ENCODE data around the gene BCL2L11. TPM values are rescaled to one million over a fixed set of nuclear protein-coding genes. Genes with fewer than 3 reads are reported as not detected.

The BCL2L11 gene
- total RNA-seq, 1 experiment from 2014 or later, result 21.2 TPM

DNA sequence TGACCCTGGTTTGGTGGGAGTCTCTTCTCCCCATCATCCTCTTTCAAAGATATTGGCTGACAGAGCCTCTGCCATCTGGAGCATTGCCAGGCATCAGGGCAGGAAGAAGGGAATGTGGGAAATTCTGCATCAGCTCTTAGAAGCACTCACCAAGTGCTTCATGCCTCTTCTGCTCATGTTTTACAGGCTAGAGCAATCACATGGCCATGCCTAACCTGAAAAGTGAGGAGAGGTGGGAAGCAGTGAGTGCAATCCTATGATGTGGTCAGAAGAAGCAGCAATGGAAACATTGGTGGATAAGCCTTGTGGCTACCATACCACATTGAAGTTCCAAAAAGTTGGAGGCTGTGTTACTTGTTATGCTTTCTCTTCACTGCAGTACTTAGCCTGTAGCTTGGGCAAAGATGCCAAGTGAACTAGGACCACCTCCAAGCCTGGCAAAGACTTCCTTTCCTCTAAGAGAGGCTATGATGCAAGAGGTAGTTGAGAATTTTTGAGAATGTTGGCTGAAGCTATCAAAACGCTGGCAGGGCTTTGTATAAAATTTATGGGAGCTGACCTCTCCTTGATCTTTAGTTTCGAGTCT, 64.1 kb downstream of the BCL2L11 start:
- no peaks in the 10 kb centered on the region for H3K9me3 Mint-ChIP-seq
- H2BK5ac ChIP-seq (ENCODE audit: insufficient read length, low read length), result no peak overlapping the region
- no peak overlapping the region for H2AK5ac ChIP-seq (ENCODE audit: insufficient read length, low read length)
- no peaks in the 10 kb centered on the region for H4K20me1 ChIP-seq (ENCODE audit: control insufficient read depth, insufficient read depth, insufficient read length)
- H3K23ac ChIP-seq (ENCODE audit: insufficient read length, low read depth, low read length), result no peak overlapping the region
- H2BK120ac ChIP-seq (ENCODE audit: low read depth, low read length, poor library complexity, severe bottlenecking), result no peak overlapping the region
- no peaks in the 10 kb centered on the region for H3K9me3 ChIP-seq (ENCODE audit: control insufficient read depth, low read depth, low read length)
- no peak overlapping the region for H2BK20ac ChIP-seq (ENCODE audit: low read depth, low read length, poor library complexity, severe bottlenecking)
- no peak overlapping the region for H3K27ac Mint-ChIP-seq
- no peak overlapping the region for H4K91ac ChIP-seq (ENCODE audit: insufficient read length, low read depth, low read length)
- H3K27me3 Mint-ChIP-seq (ENCODE audit: low read depth), result peaks cover 8% of the 10 kb centered on the region
- no peaks in the 10 kb centered on the region for H3K23me2 ChIP-seq (ENCODE audit: insufficient read length, low read depth, low read length, poor library complexity, severe bottlenecking)
- H3K4me1 Mint-ChIP-seq, result no peaks in the 10 kb centered on the region
- no CpG with 5 or more reads among the region's 2 CpGs for WGBS (ENCODE audit: extremely low coverage, insufficient read length, low lambda C conversion rate)
- no peak overlapping the region for H4K5ac ChIP-seq (ENCODE audit: insufficient read length, low read depth, low read length)
- H3K27ac ChIP-seq (ENCODE audit: insufficient read length, low read depth, low read length), result no peak overlapping the region
- H3K79me1 ChIP-seq (ENCODE audit: insufficient read depth, low read depth, low read length, poor library complexity, severe bottlenecking), result no peaks in the 10 kb centered on the region
- no peak overlapping the region for H2BK12ac ChIP-seq (ENCODE audit: insufficient read length, low read depth, low read length)
- no peak overlapping the region for H3K4me3 Mint-ChIP-seq
- no peak overlapping the region for H3K9ac ChIP-seq (ENCODE audit: extremely low read depth, insufficient read length, low read length)
- no peak overlapping the region for H3K4me2 ChIP-seq (ENCODE audit: insufficient read depth, insufficient read length, low read length)
- H4K8ac ChIP-seq (replicated peaks; ENCODE audit: insufficient read length, low read depth, low read length), result no peak overlapping the region
- H3K27me3 ChIP-seq (ENCODE audit: insufficient read depth, low read length), result no peaks in the 10 kb centered on the region
- H3T11ph ChIP-seq (ENCODE audit: low read length), result no peak overlapping the region
- TF ChIP-seq, protein P1, sequence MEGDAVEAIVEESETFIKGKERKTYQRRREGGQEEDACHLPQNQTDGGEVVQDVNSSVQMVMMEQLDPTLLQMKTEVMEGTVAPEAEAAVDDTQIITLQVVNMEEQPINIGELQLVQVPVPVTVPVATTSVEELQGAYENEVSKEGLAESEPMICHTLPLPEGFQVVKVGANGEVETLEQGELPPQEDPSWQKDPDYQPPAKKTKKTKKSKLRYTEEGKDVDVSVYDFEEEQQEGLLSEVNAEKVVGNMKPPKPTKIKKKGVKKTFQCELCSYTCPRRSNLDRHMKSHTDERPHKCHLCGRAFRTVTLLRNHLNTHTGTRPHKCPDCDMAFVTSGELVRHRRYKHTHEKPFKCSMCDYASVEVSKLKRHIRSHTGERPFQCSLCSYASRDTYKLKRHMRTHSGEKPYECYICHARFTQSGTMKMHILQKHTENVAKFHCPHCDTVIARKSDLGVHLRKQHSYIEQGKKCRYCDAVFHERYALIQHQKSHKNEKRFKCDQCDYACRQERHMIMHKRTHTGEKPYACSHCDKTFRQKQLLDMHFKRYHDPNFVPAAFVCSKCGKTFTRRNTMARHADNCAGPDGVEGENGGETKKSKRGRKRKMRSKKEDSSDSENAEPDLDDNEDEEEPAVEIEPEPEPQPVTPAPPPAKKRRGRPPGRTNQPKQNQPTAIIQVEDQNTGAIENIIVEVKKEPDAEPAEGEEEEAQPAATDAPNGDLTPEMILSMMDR (conservative IDR thresholded peaks at IDR 0.05), result no peak
- H3K36me3 Mint-ChIP-seq (ENCODE audit: insufficient read depth in 1 of 3, low read depth in 3 of 3), result no peaks in the 10 kb centered on the region
- H3K4me1 ChIP-seq (ENCODE audit: insufficient read depth, low read length), result no peaks in the 10 kb centered on the region
- no peak overlapping the region for H3K18ac ChIP-seq (ENCODE audit: insufficient read length, low read depth, low read length)
- DNase-seq, result no peak
- H2AFZ ChIP-seq (ENCODE audit: low read length), result no peak overlapping the region
- H3K79me2 ChIP-seq (ENCODE audit: insufficient read depth, low read length), result no peaks in the 10 kb centered on the region
- H3K14ac ChIP-seq (ENCODE audit: insufficient read depth, low read length), result no peak overlapping the region
- H3K56ac ChIP-seq (ENCODE audit: insufficient read length, low read depth, low read length), result no peak overlapping the region
- H3K4ac ChIP-seq (ENCODE audit: low read depth, low read length), result no peak overlapping the region
- no peak overlapping the region for H2BK15ac ChIP-seq (ENCODE audit: low read depth, low read length)

Measured in H9 (cell line).